Fibroblast of skin of right quadriceps (primary cell): ENCODE results near the gene SST.

ENCODE experiments used
- DNase-seq: peaks from one replicate; pipeline ENCODE4 v3.0.0-alpha.2; 2013

The SST gene

DNA sequence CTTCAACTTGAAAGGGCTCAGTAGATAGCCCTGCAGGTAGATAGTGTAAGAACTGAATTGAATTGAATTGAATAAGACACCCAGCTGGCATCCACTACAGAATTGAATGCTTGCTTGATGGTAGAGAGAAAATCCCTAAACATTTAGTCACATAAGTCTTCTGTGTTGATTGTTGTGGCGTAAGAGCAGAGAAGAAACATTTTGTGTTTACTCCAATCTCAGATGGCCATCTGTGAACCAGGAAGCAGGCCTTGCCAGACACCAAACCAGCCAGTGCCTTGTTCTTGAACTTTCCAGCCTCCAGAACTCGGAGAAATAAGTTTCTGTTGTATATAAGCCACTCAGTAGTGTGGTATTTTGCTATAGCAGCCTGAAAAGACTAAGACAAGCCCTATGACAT is 43.6 kb downstream of the SST start:
- DNase-seq, result no peak

DNA sequence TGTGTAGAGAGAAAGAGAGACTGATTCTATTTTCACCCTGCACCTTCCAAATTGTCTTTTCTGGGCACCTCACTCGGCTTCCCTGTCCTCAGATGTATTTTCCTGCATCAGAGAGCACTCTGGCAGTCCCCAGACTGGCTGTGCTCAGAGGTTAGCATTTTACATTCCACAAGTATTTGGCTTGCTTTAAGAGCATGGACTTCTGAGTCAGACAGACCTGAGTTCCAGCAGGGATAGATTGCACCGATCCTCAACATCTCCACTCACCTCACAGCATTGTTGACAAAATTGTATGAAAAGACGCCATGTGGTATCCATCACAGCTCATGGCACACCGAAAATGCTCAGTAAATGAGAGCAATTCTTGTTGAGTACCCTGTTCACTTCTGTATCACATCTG is 45.6 kb downstream of the SST start:
- no peak for DNase-seq

DNA sequence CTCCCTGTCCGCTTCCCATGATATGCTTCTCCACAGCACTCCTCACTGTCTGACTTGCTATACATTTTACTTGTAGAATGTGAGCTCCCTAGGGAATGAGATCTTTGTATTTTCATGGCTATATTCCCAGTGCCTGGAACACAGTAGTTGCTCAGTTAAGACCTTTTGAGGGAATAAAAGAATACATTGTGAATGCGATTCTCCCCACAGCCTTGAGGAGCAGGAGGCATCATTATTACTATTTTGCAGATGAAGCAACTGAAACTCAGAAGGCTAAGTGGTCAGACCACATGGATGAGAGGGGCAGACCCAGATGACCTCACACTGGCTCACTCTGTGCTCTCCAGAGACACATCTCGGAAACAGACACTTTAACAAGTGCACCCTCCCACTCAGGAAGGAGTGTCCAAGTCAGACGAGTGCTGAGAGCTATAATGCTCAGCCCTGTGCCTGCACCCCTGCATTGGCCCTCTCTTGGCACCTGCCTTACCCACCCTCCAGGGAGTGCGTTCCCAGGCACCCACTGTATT is 46.8 kb downstream of the SST start:
- DNase-seq, result no peak

DNA sequence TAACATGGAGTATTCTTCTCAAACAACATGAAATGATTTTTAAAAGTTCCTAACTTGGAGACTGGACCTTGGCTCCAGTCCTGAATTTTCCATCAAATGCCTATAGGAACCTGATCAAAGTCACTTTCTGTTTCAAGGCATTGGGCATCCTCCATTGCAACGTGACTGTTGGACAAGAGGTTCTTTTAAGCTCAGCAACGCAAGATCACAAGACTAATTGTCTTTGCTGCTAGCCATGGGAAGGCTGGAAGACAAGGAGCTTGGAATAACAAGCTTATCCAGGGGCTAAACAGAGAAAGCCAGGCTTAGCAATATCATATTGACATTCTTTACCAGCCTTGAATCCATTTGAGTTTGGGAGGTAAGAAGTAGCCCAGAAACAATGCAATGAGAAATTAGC is 48.3 kb downstream of the SST start:
- no peak for DNase-seq

DNA sequence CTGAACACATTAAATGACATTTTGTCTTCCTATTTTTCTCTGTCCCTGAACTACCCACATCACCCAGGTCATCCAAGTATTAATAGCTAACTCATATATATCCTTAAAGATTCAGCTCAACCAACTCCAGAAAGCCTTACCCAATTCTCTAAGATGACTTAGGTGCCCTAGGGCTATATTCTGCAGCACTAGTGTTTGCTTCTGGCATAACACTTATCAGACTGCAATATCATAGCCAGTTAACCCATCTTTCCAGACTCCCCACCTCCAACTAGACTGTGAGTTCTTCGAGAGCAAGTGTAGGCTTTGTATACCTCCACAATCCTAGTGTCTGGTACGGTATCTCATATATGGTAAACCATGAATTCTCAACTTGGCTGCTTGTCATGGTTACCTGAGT is 50.7 kb downstream of the SST start:
- no peak for DNase-seq
